Astrocyte of the hippocampus (primary cell): Measurements from ENCODE around the gene FLCN.
"Not testable (repeated sequence)": the region's sequence is repeated elsewhere in the genome, so short reads cannot be mapped to it uniquely, and the experiment has no call there.

Experiments used
- DNase-seq: peaks from one replicate; pipeline ENCODE4 v3.0.0; 2011; ENCODE audit warnings: low read depth, low spot score

The FLCN gene

GRCh38 chr17:17184985-17185757 lies 51.8 kb downstream of the FLCN start:
- DNase-seq = not testable (repeated sequence)

GRCh38 chr17:17183744-17184143 lies 53.2 kb downstream of the FLCN start:
- no peak for DNase-seq

- DNase-seq = no peak
These were observed 54.3 kb downstream of the FLCN start for GRCh38 chr17:17182598-17183136.

- DNase-seq = no peak
These were observed 55.0 kb downstream of the FLCN start for GRCh38 chr17:17181666-17182597.

GRCh38 chr17:17180741-17181525 lies 56.0 kb downstream of the FLCN start:
- DNase-seq = no peak

GRCh38 chr17:17180141-17180603 lies 56.8 kb downstream of the FLCN start:
- DNase-seq = no peak

GRCh38 chr17:17179371-17179827 lies 57.6 kb downstream of the FLCN start:
- no peak for DNase-seq

GRCh38 chr17:17177176-17177575 lies 59.8 kb downstream of the FLCN start:
- DNase-seq = no peak

GRCh38 chr17:17176341-17176740 lies 60.6 kb downstream of the FLCN start:
- DNase-seq = no peak

- DNase-seq = no peak
These were observed 61.1 kb downstream of the FLCN start for GRCh38 chr17:17175917-17176316.

GRCh38 chr17:17175340-17175739 lies 61.6 kb downstream of the FLCN start:
- DNase-seq = no peak

- no peak for DNase-seq
These were observed 63.0 kb downstream of the FLCN start for GRCh38 chr17:17173921-17174320.

GRCh38 chr17:17172990-17173389 lies 64.0 kb downstream of the FLCN start:
- DNase-seq = no peak

- DNase-seq = no peak
These were observed 64.7 kb downstream of the FLCN start for GRCh38 chr17:17172001-17172939.

GRCh38 chr17:17171186-17171585 lies 65.8 kb downstream of the FLCN start:
- no peak for DNase-seq

GRCh38 chr17:17170346-17170985 lies 66.5 kb downstream of the FLCN start:
- DNase-seq = peak; percentile 53

GRCh38 chr17:17169396-17169795 lies 67.6 kb downstream of the FLCN start:
- DNase-seq = no peak

- no peak for DNase-seq
These were observed 68.6 kb downstream of the FLCN start for GRCh38 chr17:17168401-17168800.

GRCh38 chr17:17167986-17168385 lies 69.0 kb downstream of the FLCN start:
- no peak for DNase-seq

- DNase-seq = no peak
These were observed 69.6 kb downstream of the FLCN start for GRCh38 chr17:17167356-17167755.
